GM19438 (cell line): ENCODE results near the gene HOXD4.

Source experiments
- ATAC-seq: cut with Tn5 transposase; IDR thresholded peaks from one replicate; pipeline ENCODE4 v1.9.1; 2021; ENCODE audit warnings: low read depth; ENCODE audit not compliant: unreplicated experiment

HOXD4 gene

GRCh38 chr2:176112375-176113302, 38.7 kb upstream of the HOXD4 start:
- ATAC-seq, result no peak

- ATAC-seq, result no peak
These were observed 37.0 kb upstream of the HOXD4 start for GRCh38 chr2:176114120-176114929.

- ATAC-seq, result no peak
These were observed 36.3 kb upstream of the HOXD4 start for GRCh38 chr2:176114930-176115625.

GRCh38 chr2:176115883-176116813, 35.2 kb upstream of the HOXD4 start, which contains the start of gene HOXD10:
Gene HOXD10 (plus strand): TSS chr2:176116778. CDS start chr2:176116834, 56 bp downstream.
- ATAC-seq, result no peak

GRCh38 chr2:176117162-176117822, 34.1 kb upstream of the HOXD4 start:
- ATAC-seq, result no peak

GRCh38 chr2:176117823-176118371, 33.5 kb upstream of the HOXD4 start:
- no peak for ATAC-seq

GRCh38 chr2:176118601-176119339, 32.6 kb upstream of the HOXD4 start:
- no peak for ATAC-seq

GRCh38 chr2:176120364-176121189, 30.8 kb upstream of the HOXD4 start:
- no peak for ATAC-seq

GRCh38 chr2:176121190-176122051, 29.9 kb upstream of the HOXD4 start:
- no peak for ATAC-seq

GRCh38 chr2:176122052-176122682, 29.2 kb upstream of the HOXD4 start:
- no peak for ATAC-seq

- no peak for ATAC-seq
These were observed 28.5 kb upstream of the HOXD4 start, which contains the start of gene HOXD9 for GRCh38 chr2:176122683-176123410. Gene HOXD9 (plus strand): TSS chr2:176122719. CDS start chr2:176122769, 50 bp downstream.

GRCh38 chr2:176123411-176124109, 27.8 kb upstream of the HOXD4 start:
- ATAC-seq, result no peak

GRCh38 chr2:176124110-176124946, 27.0 kb upstream of the HOXD4 start:
- no peak for ATAC-seq
